Measurements from ENCODE around the gene SPATA33.

SPATA33 gene

DNA sequence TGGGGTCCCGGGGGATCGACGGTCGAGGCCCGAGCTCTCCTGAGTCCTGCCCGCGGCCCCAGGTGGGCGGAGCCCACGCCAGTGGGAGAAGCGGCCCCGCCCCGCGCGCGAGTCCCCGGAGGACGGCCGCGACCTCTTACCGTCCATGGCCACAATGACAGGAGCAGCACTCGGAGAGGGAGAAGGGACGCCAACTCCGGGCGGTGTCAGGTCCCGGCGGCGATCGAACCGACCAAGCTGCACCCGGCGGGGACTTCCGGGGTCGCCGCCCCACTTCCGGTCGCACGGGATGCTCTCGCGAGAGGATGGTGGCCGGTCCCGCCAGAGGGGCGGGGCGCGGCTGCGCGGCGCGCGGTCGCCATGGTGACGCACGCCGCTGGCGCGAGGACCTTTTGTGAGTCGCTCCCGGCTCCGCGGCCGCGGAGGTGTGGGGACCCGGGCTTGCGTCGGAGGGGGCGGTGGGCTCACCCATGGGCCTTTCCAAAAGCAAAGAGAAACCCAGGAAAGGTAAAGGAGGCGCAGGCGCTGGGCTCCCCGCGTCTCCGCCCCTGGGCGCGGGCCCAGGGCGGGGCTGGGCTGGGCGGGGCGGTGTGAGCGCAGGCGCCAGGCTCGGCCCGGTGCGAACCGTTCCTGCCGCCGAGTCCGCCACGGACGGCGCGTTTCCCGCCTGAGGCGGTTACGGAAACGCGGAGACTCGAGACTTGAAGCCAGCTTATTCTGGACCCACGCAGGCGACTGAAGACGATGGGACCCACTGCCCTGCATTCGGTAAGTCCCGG is at the start of gene SPATA33, which contains the start of gene CHMP1A:
Gene SPATA33, plus strand, starts transcription at position 395 of the 779 bp plus-strand sequence. Its CDS starts 76 bp downstream, at position 471.
Gene CHMP1A, minus strand, starts transcription at position 267 of the 779 bp plus-strand sequence. Its CDS starts 120 bp downstream, at position 147.
- peak; percentile 92 for DNase-seq

DNA sequence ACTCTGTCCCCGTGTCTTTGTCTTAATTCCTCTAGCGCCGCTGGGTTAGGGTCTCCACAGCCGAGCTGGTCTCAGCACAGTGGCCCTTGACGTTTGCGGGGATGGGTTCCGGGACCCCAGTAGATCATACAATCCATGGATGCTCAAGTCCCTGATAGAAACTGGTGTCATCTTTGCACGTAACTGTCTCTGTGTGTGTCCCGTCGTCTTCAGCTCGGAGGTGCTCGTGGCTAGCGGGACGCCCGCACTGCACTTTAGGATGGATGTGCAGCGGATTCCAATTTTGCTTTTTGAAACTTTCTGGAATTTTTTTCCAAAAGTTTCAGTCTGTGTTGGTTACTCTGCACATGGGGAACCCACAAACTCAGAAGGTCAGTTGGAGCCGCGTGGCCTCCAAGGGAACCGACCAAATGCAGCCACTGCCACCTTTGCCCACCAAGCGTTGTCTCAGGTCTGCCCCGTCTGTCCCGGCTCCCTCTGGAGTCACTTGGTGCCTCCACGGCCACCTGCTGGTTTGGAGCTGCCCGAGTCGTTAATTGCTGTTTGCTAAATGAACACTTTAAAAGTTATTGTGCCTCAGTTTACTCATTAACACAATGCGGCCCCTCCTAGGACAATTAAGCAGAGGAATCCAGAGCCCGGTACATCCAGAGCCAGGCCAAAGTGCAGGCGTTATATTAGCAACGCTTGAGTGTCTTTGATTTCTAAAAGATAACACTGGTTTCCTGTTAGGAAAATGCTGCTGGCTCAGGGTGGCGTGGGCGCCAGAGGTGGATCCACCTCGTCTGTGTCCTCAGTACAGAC is 49.5 kb upstream of the SPATA33 start:
- DNase-seq, result no peak

DNA sequence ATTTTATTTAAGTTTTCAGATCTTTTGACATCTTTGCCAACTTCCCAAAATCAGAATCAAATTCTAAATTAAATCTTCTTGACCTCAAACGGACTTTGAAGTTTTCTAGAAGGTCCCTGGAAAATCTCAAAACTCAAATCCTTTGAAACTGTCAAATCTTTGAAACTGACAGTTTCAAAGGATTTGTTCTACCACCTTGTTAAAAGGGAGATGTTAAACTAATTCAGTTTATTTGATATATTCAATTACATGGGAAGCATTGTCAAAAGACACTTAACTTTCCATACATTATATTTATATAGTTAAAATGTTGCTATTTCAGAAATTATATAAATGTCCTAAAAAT is 47.6 kb upstream of the SPATA33 start:
- no peak for DNase-seq

GRCh38 chr16:89612415-89613166 is 45.0 kb upstream of the SPATA33 start:
- no peak for DNase-seq

GRCh38 chr16:89613231-89613953 is 44.2 kb upstream of the SPATA33 start, which contains the start of gene DPEP1:
TSS of gene DPEP1 (plus strand) at chr16:89613642. CDS start at chr16:89630411, 16,769 bp downstream.
- DNase-seq, result peak; percentile 18

- DNase-seq, result no peak
These were observed 43.6 kb upstream of the SPATA33 start for GRCh38 chr16:89613954-89614459.

DNA sequence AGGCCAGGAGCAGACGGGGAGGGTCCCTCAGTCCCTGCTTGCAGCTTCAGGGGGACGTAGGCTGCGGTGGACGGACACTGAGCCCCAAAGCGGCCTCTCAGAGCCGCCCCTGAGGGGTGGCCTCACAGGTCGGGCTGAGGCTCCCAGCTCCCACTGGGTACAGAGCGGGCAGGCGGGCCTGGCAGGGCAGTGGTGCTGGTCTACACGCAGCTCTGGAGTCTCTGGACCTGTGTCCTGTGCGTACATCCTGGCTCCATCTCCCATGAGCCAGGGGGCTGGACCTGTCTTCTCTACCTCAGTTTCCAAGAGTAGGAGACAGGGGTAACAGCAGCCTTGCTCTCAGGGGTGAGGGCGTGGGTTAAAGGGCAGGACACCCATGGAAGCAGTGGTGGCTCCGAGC is 42.5 kb upstream of the SPATA33 start:
- no peak for DNase-seq

DNA sequence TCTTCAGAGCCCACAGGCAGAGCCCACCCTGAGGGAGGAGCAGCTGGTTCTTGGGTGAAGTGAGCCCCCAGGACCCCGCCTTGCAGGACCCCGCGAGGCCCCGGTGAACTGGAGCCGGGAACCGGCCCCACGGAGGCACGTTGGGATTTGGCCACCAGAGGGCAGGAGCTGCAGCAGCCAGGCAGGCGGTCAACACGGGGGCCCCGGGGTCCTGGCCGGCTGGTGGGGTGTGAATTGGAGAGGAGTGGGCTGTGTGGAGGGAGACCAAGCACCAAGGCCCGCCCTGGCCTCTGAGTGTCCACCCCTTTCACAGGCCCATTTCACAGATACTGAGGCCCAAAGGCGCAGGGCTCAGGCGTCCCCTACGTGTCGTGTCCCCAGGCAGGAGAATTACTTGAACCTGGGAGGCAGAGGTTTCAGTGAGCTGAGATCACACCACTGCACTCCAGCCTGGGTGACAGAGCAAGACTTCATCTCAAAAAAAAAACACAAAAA is 42.0 kb upstream of the SPATA33 start:
- peak; percentile 33 for DNase-seq

DNA sequence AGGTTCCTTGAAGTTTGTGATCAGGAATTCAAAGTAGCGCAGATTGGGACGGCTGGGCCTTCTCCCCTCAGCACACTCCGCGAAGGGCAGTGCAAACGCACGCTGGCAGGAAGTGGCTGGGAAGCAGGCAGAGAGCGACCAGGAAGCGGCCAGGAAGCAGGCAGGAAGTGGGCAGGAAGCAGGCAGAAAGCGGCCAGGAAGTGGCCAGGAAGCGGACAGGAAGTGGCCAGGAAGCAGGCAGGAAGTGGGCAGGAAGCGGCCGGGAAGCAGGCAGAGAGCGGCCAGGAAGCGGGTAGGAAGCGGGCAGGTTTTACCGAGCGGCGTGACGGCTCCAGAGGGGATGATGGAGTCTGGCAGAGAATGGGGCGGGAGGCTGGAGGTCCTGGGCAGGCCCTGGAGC is 41.0 kb upstream of the SPATA33 start:
- DNase-seq, result no peak

DNA sequence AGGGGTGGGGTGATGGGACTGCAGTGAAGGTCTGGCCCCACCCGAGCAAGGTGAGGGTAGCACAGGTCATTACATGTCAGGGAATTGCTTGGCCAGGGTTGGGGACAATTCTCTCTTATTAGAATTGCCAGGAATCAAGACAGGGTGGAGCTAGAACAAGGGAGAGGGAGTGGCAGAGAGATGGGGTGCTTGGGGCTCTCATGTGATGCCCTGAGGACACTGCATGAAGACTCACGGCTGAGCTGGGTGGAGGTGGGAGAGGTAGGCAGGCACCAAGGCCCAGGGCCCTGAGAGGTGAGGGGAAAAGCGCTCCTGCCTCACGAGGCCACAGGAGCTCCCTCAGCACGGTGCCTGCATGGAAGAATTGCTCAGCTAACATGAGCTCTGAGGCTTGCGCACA is 40.6 kb upstream of the SPATA33 start:
- DNase-seq, result no peak

DNA sequence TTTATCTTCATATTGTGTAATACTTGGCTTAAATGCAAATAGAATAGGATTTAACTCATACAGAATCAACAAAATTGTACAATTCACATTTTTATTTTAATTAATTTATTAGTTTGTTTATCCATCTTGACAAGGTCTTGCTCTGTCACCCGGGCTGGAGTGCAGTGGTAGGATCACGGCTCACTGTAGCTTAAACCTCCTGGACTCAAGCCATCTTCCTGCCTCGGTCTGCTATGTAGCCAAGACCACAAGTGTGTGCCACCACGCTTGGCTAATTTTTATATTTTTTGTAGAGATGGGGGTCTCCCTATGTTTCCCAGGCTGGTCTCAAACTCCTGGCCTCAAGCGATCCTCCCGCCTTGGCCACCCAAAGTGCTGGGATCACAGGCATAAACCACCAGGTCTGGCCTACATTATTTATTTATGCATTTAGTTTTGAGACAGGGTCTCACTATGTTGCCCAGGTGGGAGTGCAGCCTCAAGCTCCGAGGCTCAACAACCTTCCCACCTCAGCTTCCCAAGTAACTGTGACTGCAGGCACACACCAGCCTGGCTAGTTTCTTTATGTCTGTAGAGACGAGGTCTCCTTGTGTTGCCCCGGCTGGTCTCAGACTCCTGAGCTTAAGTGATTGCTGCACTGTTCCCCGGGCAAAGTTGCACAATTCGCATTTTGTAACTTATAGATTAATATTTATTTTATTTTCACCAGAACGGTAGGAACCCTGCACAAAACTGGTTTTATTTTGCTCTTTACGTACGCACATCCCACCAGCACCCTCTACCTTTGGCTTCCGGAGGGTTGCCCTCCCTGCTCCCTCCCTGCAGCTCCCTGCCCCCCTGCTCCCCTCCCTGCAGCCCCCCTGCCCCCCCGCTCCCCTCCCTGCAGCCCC is 39.3 kb upstream of the SPATA33 start:
- peak; percentile 20 for DNase-seq

GRCh38 chr16:89619840-89620239 is 37.8 kb upstream of the SPATA33 start:
- no peak for DNase-seq

- DNase-seq, result no peak
These were observed 37.2 kb upstream of the SPATA33 start for GRCh38 chr16:89620406-89620841.

GRCh38 chr16:89621136-89621697 is 36.4 kb upstream of the SPATA33 start:
- DNase-seq, result no peak

DNA sequence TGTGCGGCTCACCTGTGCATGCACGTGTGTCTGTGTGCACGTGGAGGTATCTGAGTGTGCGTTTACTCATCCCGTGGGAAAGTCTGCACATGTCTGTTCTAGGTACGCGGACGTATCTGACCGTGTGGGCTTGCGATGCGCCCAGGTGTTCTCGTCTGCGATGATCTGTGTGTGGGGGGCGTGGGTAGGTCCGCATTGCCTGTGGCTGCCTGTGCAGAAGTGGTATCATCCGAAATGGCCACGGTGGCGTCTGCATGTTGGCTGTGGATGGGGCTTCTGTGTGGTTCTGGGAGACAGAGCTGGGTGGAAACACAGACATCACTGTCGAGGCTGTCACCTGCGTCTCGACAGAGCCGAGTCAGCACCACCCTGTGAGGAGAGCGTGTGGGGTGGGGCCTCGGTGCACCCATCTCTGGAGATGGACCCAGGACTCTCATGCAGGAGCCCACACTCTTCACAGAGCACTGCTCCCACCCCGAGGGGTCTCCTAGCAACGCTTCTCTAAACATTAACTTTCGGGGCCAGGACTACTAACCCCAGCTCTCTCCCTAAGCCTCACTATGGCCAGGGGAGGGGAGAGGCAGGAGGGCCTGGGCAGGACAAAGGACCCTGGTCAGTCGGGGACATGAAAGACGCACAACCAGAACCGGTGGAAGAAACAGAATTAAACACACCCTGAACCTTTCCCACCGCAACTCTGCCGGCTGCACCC is 35.8 kb upstream of the SPATA33 start:
- peak; percentile 21 for DNase-seq

- DNase-seq, result no peak
These were observed 34.0 kb upstream of the SPATA33 start for GRCh38 chr16:89623511-89624261.

GRCh38 chr16:89624777-89625761 is 32.6 kb upstream of the SPATA33 start:
- DNase-seq, result no peak

Measured in DMS53 (cell line).